ENCODE measurements around the gene PAPPA.

The PAPPA gene

GRCh38 chr9:116323012-116323411, 169.4 kb downstream of the PAPPA start:
- no peak for DNase-seq

GRCh38 chr9:116323571-116323970, 170.0 kb downstream of the PAPPA start:
- DNase-seq = no peak

- no peak for DNase-seq
Observed at GRCh38 chr9:116325924-116326323, 172.3 kb downstream of the PAPPA start.

GRCh38 chr9:116327701-116328405, 174.3 kb downstream of the PAPPA start:
- DNase-seq = no peak

GRCh38 chr9:116329470-116329869, 175.9 kb downstream of the PAPPA start:
- DNase-seq = no peak

- DNase-seq = no peak
Observed at GRCh38 chr9:116331241-116331640, 177.7 kb downstream of the PAPPA start.

GRCh38 chr9:116332090-116332489, 178.5 kb downstream of the PAPPA start:
- DNase-seq = no peak

- no peak for DNase-seq
Observed at GRCh38 chr9:116333254-116333653, 179.7 kb downstream of the PAPPA start.

- no peak for DNase-seq
Observed at GRCh38 chr9:116334546-116335150, 181.1 kb downstream of the PAPPA start.

GRCh38 chr9:116335392-116335791, 181.8 kb downstream of the PAPPA start:
- no peak for DNase-seq

GRCh38 chr9:116336133-116336862, 182.7 kb downstream of the PAPPA start:
- DNase-seq = no peak

- no peak for DNase-seq
Observed at GRCh38 chr9:116337015-116337414, 183.4 kb downstream of the PAPPA start.

GRCh38 chr9:116340270-116340669, 186.7 kb downstream of the PAPPA start:
- no peak for DNase-seq

GRCh38 chr9:116342061-116342460, 188.5 kb downstream of the PAPPA start:
- no peak for DNase-seq

GRCh38 chr9:116342941-116343340, 189.3 kb downstream of the PAPPA start:
- no peak for DNase-seq

- DNase-seq = no peak
Observed at GRCh38 chr9:116344416-116344815, 190.8 kb downstream of the PAPPA start.

GRCh38 chr9:116345393-116345792, 191.8 kb downstream of the PAPPA start:
- DNase-seq = no peak

- DNase-seq = no peak
Observed at GRCh38 chr9:116345817-116346216, 192.2 kb downstream of the PAPPA start.

- no peak for DNase-seq
Observed at GRCh38 chr9:116349684-116350083, 196.1 kb downstream of the PAPPA start.

- DNase-seq = no peak
Observed at GRCh38 chr9:116350213-116350612, 196.6 kb downstream of the PAPPA start.

GRCh38 chr9:116352958-116353357, 199.4 kb downstream of the PAPPA start:
- DNase-seq = no peak

GRCh38 chr9:116355153-116355921, 201.7 kb downstream of the PAPPA start:
- no peak for DNase-seq

- DNase-seq = no peak
Observed at GRCh38 chr9:116358251-116358650, 204.7 kb downstream of the PAPPA start.

All from CD4-positive, alpha-beta T cell treated with Interferon alpha-2 for 1 hour (primary cell).